PC-3 (cell line): Measurements from ENCODE around the gene DUSP22. TPM values are rescaled to one million over a fixed set of nuclear protein-coding genes. Genes with fewer than 3 reads are reported as not detected.

Experiments used
- ATAC-seq: fragments of 200-7000 bp; cut with Tn5 transposase; 2 replicates; pipeline ENCODE4 v1.9.1; 2020; ENCODE audit warnings: mild to moderate bottlenecking, moderate library complexity
- BruUV-seq: library from RNA; stranded (reverse); fragments of 400-500 nt; replicated peaks from 2 replicates; lab custom pipeline; 2021; lab: Mats Ljungman, UMichigan
- CTCF ChIA-PET: fragments of 300-600 bp; sonication (Branson Sonifier 250); formaldehyde crosslinking; loops from one replicate; lab custom pipeline; 2022; ENCODE audit warnings: antibody characterized with exemption; lab: Charles Lee
- POLR2A ChIA-PET: fragments of 300-600 bp; sonication (Branson Sonifier 250); formaldehyde crosslinking; loops from one replicate; lab custom pipeline; 2022; ENCODE audit warnings: antibody characterized with exemption; ENCODE audit not compliant: unreplicated experiment; lab: Charles Lee
- DNase-seq: peaks from one replicate; pipeline ENCODE4 v3.0.0-alpha.2; 2015
- H2AFZ ChIP-seq: fragments of 300-600 bp; sonication (generic); 2 replicates; pipeline ENCODE4 v1.6.0; 2016; ENCODE audit warnings: antibody characterized with exemption, low read length
- H3F3A ChIP-seq: fragments of 300-600 bp; sonication (generic); one replicate; pipeline ENCODE4 v1.6.0; 2017; ENCODE audit warnings: antibody characterized with exemption, low read length, control low read depth, mild to moderate bottlenecking; ENCODE audit not compliant: unreplicated experiment
- H3K27ac ChIP-seq: fragments of 300-600 bp; sonication (generic); 2 replicates; pipeline ENCODE4 v1.5.1; 2016; ENCODE audit warnings: mild to moderate bottlenecking, low read length
- H3K27me3 ChIP-seq: fragments of 300-600 bp; sonication (generic); 2 replicates; pipeline ENCODE4 v1.6.1; 2016; ENCODE audit warnings: low read length, mixed read lengths
- H3K36me3 ChIP-seq: fragments of 300-600 bp; sonication (generic); 2 replicates; pipeline ENCODE4 v1.6.1; 2016; ENCODE audit warnings: low read depth, mixed run types, low read length, mixed read lengths
- H3K4me1 ChIP-seq: fragments of 300-600 bp; sonication (generic); 2 replicates; pipeline ENCODE4 v1.5.1; 2016; ENCODE audit warnings: low read length; ENCODE audit not compliant: insufficient read depth
- H3K4me2 ChIP-seq: fragments of 300-600 bp; sonication (generic); 2 replicates; pipeline ENCODE4 v1.6.0; 2016; ENCODE audit warnings: low read length
- H3K4me3 ChIP-seq: fragments of 300-600 bp; sonication (generic); 2 replicates; pipeline ENCODE4 v1.5.1; 2016; ENCODE audit warnings: mild to moderate bottlenecking, low read length, mixed read lengths
- H3K79me2 ChIP-seq: fragments of 300-600 bp; sonication (generic); 2 replicates; pipeline ENCODE4 v1.6.1; 2017; ENCODE audit warnings: low read length, mixed read lengths
- H3K9ac ChIP-seq: fragments of 300-600 bp; sonication (generic); 2 replicates; pipeline ENCODE4 v1.6.0; 2016; ENCODE audit warnings: mild to moderate bottlenecking, low read length
- H3K9me2 ChIP-seq: fragments of 300-600 bp; sonication (generic); replicated peaks from 2 replicates; pipeline ENCODE4 v1.6.1; 2016; ENCODE audit warnings: mixed run types, low read length, mixed read lengths
- H3K9me3 ChIP-seq: fragments of 300-600 bp; sonication (generic); 2 replicates; pipeline ENCODE4 v1.6.1; 2016; ENCODE audit warnings: low read length, mixed read lengths
- H4K20me1 ChIP-seq: fragments of 300-600 bp; sonication (generic); 2 replicates; pipeline ENCODE4 v1.6.1; 2016; ENCODE audit warnings: low read length, mixed read lengths
- EZH2 ChIP-seq: fragments of 300-600 bp; sonication (generic); IDR thresholded peaks from one replicate; pipeline ENCODE4 v1.6.1; 2017; ENCODE audit warnings: antibody characterized with exemption, mild to moderate bottlenecking, low read length; ENCODE audit not compliant: unreplicated experiment
- EZH2phosphoT487 ChIP-seq: fragments of 300-600 bp; sonication (generic); IDR thresholded peaks from 2 replicates; pipeline ENCODE4 v1.6.1; 2018; ENCODE audit warnings: mild to moderate bottlenecking, antibody characterized with exemption, low read length, borderline replicate concordance
- intact Hi-C: fragments of 100-400 bp; cut with micrococcal nuclease; formaldehyde crosslinking; loops from 2 replicates; pipeline ENCODE4 v1.9.0; 2023
- total RNA-seq: library from RNA; depleted of rRNA; stranded (reverse); fragments of >200 nt; gene quantifications from 2 replicates; pipeline ENCODE4 v1.2.3, GENCODE V29; 2014
- TF ChIP-seq, protein P1 (sequence below): fragments of 300-600 bp; sonication (generic); conservative IDR thresholded peaks from 2 replicates; pipeline ENCODE4 v1.5.1; 2017; ENCODE audit warnings: antibody characterized with exemption, low read depth, mild to moderate bottlenecking, low read length

The DUSP22 gene
- total RNA-seq, 1 experiment from 2014 or later = 37.8 TPM

DNA sequence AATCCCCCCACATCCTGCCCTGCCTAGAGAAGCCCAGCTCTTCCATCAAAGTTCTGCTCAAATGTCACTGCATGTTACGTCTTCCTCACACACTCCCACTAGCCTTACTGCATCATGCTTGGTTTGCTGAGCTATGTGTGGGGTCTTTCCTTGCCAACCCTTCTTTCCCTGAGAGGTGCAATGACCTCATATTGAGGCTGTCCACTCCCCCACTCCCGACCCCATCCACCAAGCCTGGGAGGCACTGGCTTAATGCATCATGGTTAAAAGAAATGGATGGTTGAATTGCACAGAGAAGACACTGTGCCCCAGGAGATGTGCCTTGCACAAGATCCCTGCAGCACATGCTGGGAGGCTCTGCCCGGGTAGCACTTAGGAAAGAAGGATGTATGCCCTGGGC lies 91.6 kb downstream of the DUSP22 start:
- Histone ChIP-seq H3K36me3 (no peaks in the 10 kb centered on the region), H3K9me2 (no peaks in the 10 kb centered on the region), H3F3A (no peaks in the 10 kb centered on the region), H3K27ac (no peak overlapping the region), H3K4me1 (0 out of 2 replicates have a peak, but pooled peaks cover 3% of the 10 kb centered on the region), H3K27me3 (peaks cover 9% of the 10 kb centered on the region; the same call in 1 of the 2 replicates), H2AFZ (no peak overlapping the region), H3K4me3 (no peak overlapping the region), H3K9me3 (no peaks in the 10 kb centered on the region), H3K4me2 (no peak overlapping the region), H3K9ac (no peak overlapping the region), H4K20me1 (no peaks in the 10 kb centered on the region), H3K79me2 (no peaks in the 10 kb centered on the region)
- no TSS peak for BruUV-seq
- no peak for TF ChIP-seq EZH2
- no peak for ATAC-seq
- ChIA-PET CTCF (no interaction called here), POLR2A (no interaction called here)
- intact Hi-C loops = loop anchor here (10.0 kb wide), 1 partner anchor 171 kb away; no protein-coding TSS in a partner anchor
- DNase-seq = no peak

DNA sequence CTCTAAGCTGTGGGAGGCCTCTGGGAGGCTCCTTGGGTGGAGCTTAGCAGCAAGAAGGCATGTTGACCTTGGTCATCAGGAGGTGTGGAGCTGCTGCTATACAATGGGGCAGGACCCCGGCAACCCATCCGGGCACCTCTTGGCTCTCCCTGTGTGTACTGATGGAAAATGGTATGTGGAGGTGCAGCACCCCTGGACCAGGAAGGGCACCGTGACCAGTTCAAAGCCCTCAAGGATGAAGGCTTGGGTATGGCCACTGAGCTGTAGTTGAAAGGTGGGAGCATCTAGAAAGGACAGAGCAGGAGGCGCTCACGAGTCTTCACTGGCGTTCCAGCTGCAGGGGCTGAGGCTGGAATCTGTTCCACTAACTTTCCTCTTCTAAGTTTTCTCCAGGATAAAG lies 92.6 kb downstream of the DUSP22 start:
- no peak overlapping the region for H3K9ac ChIP-seq
- H3K36me3 ChIP-seq = no peaks in the 10 kb centered on the region
- ChIA-PET POLR2A (no interaction called here), CTCF (no interaction called here)
- no peak overlapping the region for H2AFZ ChIP-seq
- no peaks in the 10 kb centered on the region for H3K79me2 ChIP-seq
- DNase-seq (no peak), ATAC-seq (no peak)
- no peaks in the 10 kb centered on the region for H3K9me2 ChIP-seq
- 0 out of 2 replicates have a peak, but pooled peaks cover 3% of the 10 kb centered on the region for H3K4me1 ChIP-seq
- no peaks in the 10 kb centered on the region for H3F3A ChIP-seq
- peaks cover 19% of the 10 kb centered on the region for H3K27me3 ChIP-seq
- TF ChIP-seq, protein P1, sequence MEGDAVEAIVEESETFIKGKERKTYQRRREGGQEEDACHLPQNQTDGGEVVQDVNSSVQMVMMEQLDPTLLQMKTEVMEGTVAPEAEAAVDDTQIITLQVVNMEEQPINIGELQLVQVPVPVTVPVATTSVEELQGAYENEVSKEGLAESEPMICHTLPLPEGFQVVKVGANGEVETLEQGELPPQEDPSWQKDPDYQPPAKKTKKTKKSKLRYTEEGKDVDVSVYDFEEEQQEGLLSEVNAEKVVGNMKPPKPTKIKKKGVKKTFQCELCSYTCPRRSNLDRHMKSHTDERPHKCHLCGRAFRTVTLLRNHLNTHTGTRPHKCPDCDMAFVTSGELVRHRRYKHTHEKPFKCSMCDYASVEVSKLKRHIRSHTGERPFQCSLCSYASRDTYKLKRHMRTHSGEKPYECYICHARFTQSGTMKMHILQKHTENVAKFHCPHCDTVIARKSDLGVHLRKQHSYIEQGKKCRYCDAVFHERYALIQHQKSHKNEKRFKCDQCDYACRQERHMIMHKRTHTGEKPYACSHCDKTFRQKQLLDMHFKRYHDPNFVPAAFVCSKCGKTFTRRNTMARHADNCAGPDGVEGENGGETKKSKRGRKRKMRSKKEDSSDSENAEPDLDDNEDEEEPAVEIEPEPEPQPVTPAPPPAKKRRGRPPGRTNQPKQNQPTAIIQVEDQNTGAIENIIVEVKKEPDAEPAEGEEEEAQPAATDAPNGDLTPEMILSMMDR = no peak
- TF ChIP-seq EZH2phosphoT487 (no peak), EZH2 (no peak)
- H3K4me3 ChIP-seq = no peak overlapping the region
- no peak overlapping the region for H3K27ac ChIP-seq
- no peak overlapping the region for H3K4me2 ChIP-seq
- intact Hi-C loops = loop anchor here (10.0 kb wide), 1 partner anchor 170 kb away; no protein-coding TSS in a partner anchor
- H3K9me3 ChIP-seq = no peaks in the 10 kb centered on the region
- H4K20me1 ChIP-seq = no peaks in the 10 kb centered on the region
- BruUV-seq = no TSS peak

DNA sequence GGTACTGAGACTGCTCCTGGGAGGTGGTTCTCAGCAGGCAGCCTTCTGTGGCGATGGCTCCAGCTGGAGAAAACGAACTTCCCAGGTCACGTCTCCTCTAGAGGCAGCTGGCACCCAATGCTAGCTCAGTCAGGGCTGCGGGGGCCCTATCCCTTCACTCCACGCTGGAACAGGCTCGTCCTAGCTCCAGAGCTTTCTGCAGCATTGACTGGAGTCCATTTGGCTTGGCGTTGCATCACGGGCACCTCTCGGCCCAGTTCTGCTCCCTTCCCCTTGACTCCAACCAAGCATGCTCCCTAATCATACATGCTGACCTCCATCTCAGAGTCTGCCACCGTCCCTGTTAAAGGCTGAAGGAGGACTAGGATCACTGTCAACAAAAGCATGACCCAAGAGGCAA lies 93.3 kb downstream of the DUSP22 start:
- POLR2A ChIA-PET = no interaction called here
- intact Hi-C loops = loop anchor here (10.0 kb wide), 1 partner anchor 169 kb away; no protein-coding TSS in a partner anchor
- H3K4me1 ChIP-seq = 0 out of 2 replicates have a peak, but pooled peaks cover 3% of the 10 kb centered on the region
- H3K27me3 ChIP-seq = peaks cover 27% of the 10 kb centered on the region
- H3K4me2 ChIP-seq = no peak overlapping the region
- TF ChIP-seq EZH2 (no peak), EZH2phosphoT487 (no peak)
- TF ChIP-seq, protein P1 = no peak
- H3K27ac ChIP-seq = no peak overlapping the region
- no peak overlapping the region for H3K9ac ChIP-seq
- no peak for DNase-seq
- no peaks in the 10 kb centered on the region for H3K79me2 ChIP-seq
- H3K9me3 ChIP-seq = no peaks in the 10 kb centered on the region
- no peak overlapping the region for H3K4me3 ChIP-seq
- no TSS peak for BruUV-seq
- no peaks in the 10 kb centered on the region for H3F3A ChIP-seq
- no peaks in the 10 kb centered on the region for H3K36me3 ChIP-seq
- H2AFZ ChIP-seq = no peak overlapping the region
- H4K20me1 ChIP-seq = no peaks in the 10 kb centered on the region
- no peaks in the 10 kb centered on the region for H3K9me2 ChIP-seq
- CTCF ChIA-PET = no interaction called here
- ATAC-seq = no peak
